KOPT-K1 (cell line): ENCODE results near the gene XKR8.
"Not testable (repeated sequence)": the region's sequence is repeated elsewhere in the genome, so short reads cannot be mapped to it uniquely, and the experiment has no call there.

Source experiments
- H3K27ac ChIP-seq: fragments of 200-600 bp; sonication (generic); 2 replicates; pipeline ENCODE4 v1.5.1; 2016; ENCODE audit warnings: antibody characterized with exemption, mild to moderate bottlenecking, low read depth, low read length; ENCODE audit not compliant: poor library complexity, severe bottlenecking
- H3K36me3 ChIP-seq: fragments of 200-600 bp; sonication (generic); 2 replicates; pipeline ENCODE4 v1.5.1; 2017; ENCODE audit warnings: antibody characterized with exemption, mild to moderate bottlenecking, low read length, moderate library complexity; ENCODE audit not compliant: insufficient read depth
- H3K9me3 ChIP-seq: fragments of 200-600 bp; sonication (generic); 2 replicates; pipeline ENCODE4 v1.5.1; 2017; ENCODE audit warnings: antibody characterized with exemption, low read length, mild to moderate bottlenecking; ENCODE audit not compliant: insufficient read depth, poor library complexity, severe bottlenecking

The XKR8 gene

DNA sequence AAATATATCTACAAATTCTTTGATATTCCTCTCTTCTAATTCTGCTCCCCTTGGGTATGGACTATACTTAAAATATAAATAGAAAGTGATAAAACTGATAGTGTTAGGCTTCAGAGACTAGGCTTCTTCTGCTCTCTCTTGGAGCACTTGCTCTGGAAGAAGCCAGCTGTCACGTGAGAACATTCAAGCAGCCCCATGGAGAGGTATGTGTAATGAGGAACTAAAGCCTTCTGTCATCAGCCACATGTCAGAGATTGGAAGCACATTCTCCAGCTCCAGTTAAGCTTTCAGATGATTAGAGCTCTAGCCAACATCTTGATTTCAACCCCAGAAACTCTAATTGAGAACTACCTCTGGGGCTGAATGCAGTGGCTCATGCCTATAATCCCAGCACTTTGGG lies 34.3 kb downstream of the XKR8 start:
- Histone ChIP-seq H3K9me3 (no peaks in the 10 kb centered on the region), H3K27ac (no peak overlapping the region), H3K36me3 (peaks cover 95% of the 10 kb centered on the region)

DNA sequence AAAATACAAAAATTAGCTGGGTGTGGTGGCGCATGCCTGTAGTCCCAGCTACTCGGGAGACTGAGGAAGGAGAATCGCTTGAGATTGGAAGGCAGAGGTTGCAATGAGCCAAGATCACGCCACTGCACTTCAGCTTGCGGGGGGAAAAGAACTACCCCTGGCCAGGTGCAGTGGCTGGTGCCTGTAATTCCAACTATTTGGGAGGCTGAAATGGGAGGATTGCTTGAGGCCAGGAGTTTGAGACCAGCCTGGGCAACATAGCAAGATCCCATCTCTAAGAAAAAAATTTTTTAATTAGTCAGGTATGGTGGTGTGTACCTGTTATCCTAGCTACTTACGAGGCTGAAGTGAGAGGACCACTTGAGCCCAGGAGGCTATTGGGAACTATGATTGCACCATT lies 34.8 kb downstream of the XKR8 start:
- H3K36me3 ChIP-seq = peaks cover 93% of the 10 kb centered on the region
- H3K27ac ChIP-seq, H3K9me3 ChIP-seq: not testable (repeated sequence)

DNA sequence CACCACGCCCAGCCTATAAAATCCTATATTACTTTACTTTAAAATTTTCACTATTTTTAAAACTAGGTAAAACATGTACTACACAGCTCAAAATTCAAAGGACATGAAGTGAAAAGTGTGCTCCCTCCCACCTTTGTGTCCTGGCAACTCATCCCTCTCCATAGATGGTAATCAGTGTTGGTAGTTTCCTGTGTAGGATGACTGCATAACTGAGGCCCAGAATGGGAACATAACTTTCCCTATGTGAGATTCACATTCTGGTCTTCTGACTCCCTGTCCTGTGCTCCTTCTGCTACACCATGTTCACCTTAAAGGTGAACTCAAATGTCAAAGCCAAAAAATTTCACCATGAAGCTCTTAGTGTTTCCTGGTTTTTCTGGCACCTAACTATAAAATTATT lies 39.3 kb downstream of the XKR8 start:
- H3K36me3 ChIP-seq = peaks cover 81% of the 10 kb centered on the region
- H3K27ac ChIP-seq = no peak overlapping the region
- H3K9me3 ChIP-seq = no peaks in the 10 kb centered on the region

DNA sequence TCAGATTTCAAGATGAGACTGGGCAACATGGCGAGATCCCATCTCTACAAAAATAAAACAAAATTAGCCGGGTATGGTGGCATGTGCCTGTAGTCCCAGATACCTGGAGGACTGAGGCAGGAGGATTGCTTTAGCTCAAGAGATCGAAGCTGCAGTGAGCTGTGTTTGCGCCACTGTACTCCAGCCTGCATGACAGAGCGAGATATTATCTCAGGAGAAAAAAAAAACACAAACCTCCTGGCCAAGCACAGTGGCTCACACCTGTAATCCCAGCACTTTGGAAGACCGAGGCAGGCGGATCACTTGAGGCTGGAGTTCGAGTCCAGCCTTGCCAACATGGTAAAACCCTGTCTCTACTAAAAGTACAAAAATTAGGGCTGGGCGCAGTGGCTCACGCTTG lies 42.8 kb downstream of the XKR8 start:
- peaks cover 64% of the 10 kb centered on the region for H3K36me3 ChIP-seq
- no peak overlapping the region for H3K27ac ChIP-seq
- no peaks in the 10 kb centered on the region for H3K9me3 ChIP-seq

DNA sequence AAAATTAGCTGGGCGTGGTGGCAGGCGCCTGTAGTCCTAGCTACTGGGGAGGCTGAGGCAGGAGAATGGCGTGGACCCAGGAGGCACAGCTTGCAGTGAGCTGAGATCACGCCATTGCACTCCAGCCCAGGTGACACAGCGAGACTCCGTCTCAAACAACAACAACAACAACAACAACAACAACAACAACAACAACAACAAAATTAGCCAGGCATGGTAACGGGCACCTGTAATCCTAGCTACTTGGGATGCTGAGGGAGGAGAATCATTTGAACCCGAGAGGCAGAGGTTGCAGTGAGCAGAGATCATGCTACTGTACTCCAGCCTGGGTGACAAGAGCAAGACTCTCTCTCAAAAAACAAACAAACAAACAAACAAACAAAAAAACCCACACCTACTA lies 43.3 kb downstream of the XKR8 start:
- peaks cover 59% of the 10 kb centered on the region for H3K36me3 ChIP-seq
- not testable (repeated sequence) for H3K27ac ChIP-seq, H3K9me3 ChIP-seq

DNA sequence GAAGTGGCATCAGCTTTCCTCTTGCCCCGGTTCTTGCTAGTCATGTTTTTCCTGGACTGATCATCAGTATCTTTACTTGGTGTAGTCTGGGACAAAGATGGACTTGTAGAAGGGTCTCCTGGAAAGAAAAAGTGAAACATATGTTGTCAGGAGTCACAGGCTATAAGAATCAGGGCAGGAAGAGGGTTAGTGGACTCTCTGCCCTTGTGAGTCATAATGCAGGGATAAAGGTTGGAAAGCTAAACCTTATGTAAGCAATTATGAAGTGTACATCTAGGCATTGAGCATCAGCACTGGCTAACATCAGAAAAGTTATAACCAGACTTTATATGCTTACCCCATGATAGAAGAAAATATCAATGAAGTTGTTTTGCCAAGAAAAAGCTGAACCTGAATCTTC lies 51.2 kb downstream of the XKR8 start:
- H3K9me3 ChIP-seq = no peaks in the 10 kb centered on the region
- H3K27ac ChIP-seq = no peak overlapping the region
- H3K36me3 ChIP-seq = peaks cover 77% of the 10 kb centered on the region
